ENCODE data around the gene SEC22A. TPM values are rescaled to one million over a fixed set of nuclear protein-coding genes. Genes with fewer than 3 reads are reported as not detected.

Gene SEC22A
- total and polyA plus RNA-seq, 2 of the 8 experiments (the other 6 are each of a cell fraction or from before 2014, with no cell fraction given), result 10.6 to 17.1 TPM

- no peak for TF ChIP-seq TAF1 (IDR thresholded peaks at IDR 0.05; ENCODE audit: low read depth, low read length)
Observed at GRCh38 chr3:123277106-123277505, 75.4 kb downstream of the SEC22A start (continued).
